COLO829 (cell line): ENCODE results near the gene TFF3.

ENCODE experiments used
- DNase-seq: peaks from one replicate; pipeline ENCODE4 v3.0.0; 2012; ENCODE audit warnings: low spot score

Gene TFF3

DNA sequence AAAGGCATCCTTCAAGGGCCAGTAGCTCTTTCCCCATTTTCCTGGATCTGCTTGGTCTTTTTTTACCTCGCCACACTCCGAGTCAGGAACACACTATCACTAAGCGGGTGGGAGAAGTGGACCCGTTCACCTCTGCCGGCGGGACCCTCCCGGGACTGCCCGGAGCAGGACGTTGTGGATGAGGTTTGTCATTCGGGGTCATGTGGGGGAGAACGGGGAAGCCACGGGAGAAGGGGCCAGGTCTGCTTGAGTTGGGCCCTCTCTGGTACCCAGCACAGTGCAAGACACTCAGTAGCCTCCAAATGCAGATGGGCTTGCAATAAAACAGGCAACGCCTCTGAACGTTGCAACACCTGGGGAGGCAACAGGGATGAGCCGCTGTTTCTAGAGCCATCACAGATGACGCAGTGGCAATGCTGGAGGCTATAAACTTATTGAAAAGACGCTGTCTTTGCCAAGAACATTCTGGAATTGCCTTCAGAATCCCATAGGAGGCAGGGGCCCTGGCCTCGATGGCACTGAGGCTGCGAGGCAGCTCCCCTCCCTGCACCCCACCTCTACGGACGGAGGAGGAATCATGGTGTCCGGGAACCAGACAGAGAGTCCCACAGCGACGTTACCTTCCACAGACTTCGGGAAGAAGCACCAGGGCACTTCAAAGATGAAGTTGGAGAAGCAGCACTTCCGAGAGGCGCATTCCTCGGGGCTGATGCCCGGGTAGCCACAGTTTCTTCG lies 31.8 kb upstream of the TFF3 start:
- no peak for DNase-seq

DNA sequence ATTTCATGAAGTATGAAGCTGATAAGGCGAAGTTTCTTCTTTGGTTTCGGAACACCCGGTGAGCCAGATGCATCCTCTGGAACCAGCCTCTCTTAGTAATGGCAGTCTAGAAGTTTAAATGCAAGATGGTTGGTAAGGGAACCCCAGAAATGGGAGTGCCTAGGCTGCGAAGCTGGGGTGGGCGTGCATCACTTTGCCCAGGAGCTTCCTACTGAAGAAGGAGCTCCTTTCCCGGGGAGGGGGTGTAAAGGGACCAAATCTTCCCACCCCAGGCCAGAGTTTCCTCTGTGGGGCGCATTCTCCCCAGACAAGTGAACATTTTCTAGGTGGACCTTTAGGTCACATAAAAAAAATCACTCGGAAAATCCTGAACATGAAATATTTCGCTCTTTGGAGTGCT lies 31.2 kb upstream of the TFF3 start:
- DNase-seq = no peak

DNA sequence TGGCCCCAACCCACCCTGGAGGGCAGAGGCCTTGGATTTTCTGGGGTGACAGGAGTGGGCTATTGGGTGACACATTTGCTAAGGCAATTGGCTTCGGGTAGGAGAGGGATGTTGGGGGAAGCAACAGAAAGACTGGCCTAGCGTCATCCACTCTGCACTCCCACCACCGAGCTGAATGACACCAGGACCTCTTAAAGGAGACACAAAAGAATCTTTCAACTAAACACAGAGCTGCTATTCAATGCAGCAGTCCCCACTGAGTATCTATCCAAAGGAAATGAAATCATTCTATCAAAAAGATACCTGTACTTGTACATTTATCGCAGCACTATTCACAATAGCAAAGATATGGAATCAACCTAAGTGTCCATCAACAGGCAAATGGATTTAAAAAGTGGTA lies 29.4 kb upstream of the TFF3 start:
- DNase-seq = no peak

DNA sequence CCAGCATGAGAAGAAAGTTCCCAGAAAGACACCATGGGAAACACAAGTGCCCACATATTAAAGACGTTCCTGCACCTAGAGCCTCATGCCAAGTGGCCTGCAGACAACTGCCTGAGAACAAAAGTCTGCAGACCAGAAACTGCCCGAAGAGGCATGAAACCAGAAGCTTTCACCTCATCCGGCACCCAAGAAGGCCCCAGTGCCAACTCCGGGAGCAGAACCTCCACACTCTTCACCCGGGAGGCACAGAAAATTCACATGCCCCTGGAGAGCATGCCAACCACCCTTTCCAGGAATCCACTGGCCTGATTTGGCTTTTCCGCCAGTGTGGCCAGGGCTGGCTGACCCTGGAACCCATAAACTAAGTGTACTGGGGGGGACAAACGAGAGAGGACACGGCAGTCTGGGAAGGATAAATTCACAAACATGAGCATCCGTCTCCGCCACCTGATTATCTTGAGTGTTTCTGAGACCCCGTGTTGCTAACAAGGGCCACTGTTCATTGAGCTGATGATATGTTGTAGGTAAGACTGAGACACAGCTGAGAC lies 28.8 kb upstream of the TFF3 start:
- no peak for DNase-seq

DNA sequence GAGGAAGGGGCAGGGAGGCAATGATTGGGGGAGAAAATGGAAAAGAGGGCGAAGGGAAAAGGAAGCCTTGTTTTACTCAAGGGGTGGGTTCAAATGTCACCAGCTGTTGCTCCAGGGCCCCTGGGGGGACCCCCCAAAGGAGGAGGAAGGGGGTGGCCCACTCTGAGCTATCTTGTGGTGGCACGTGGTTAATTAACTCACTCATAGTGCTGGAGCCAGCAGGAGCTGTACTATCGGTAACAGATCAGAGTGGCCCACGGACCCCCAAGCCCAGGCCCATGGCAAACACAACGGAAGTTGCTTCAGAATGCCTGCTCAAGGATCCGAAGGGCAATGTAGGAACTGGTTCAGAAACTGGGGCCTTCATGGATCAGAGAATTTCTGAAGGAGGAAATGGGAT lies 28.3 kb upstream of the TFF3 start:
- DNase-seq = no peak

DNA sequence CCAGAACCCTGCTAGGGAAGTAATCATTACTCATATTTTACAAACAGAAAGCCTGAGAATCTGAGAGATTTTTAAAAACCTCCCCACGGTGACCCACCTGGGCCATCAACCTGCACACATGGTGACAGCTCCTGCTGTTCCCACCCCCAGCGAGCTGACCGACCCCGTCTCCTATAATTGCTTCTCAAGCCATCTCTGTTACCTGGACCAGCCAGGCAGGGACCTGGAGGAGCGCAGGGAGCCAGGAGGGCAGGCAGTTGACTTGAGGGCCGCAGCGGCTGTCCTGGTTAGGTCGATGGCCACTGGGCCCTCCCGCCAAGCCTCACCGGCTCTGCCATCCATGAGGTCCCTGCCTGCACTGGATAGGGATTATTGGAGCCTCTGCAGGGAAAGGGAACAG lies 27.9 kb upstream of the TFF3 start:
- DNase-seq = no peak

DNA sequence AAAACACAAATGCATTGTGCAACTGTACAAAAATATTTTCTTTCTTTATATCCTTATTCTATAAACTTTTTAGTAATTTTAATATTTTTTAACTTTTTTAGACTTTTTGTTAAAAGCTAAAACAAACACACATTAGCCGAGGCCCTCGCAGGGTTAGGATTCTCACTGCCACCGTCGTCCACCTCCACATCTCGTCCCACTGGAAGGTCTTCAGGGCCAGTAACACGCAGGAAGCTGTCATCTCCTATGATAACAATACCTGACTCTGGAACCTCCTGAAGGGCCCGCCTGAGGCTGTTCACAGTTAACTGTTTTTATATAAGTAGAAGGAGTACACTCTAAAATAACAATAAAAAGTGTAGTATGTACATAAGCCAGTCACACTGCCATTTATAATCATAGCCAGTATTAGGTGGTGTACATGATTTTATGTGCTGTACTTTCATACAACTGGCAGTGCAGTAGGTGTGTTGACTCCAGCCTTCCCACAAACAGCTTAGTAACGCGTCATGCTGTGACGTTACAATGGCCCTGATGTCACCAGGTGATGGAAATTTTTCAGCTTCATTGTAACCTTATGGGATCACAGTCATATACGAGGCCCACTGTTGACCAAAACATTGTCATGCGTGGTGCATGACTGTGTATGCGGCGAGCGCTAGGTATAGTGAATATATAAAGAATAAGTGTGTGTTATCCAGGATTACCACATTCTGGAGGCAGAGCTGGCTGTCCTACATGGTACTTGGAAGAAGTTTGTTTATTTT lies 26.8 kb upstream of the TFF3 start:
- DNase-seq = no peak

DNA sequence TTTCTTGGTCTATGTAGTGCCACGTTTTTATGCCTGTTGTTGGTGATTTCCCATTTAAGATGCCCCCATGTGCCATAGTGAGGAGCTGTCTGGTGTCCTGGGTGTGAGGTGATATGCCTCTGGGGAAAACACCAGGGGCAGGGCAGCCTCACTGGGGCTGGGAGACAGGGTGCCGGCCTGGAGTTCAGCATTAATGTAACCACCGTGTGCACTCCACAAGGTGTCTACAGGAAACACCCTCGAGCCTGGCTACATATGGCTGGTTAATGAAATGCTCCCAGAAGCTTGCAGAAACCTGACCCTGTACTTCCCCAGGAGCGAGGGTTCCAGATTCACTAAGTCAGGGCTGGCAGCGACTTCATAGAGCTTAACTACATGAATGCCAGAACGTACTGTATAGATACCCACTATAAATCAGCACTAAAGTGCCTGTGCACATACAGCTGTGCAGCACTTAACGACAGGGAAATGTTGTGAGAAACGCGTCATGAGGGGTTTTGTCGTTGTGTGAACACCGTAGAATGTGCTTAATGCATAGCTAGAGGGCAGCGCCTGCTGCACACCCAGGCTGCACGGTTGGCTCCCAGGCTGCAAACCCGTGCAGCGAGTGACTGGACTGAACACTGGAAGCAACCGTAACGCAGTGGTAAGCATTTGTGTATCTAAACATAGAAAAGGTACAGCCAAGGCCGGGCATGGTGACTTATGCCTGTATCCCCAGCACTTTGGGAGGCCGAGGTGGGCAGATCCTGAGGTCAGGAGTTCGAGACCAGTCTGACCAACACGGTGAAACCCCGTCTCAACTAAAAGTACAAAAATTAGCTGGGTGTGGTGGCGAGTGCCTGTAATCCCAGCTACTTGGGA lies 25.2 kb upstream of the TFF3 start:
- DNase-seq = no peak

DNA sequence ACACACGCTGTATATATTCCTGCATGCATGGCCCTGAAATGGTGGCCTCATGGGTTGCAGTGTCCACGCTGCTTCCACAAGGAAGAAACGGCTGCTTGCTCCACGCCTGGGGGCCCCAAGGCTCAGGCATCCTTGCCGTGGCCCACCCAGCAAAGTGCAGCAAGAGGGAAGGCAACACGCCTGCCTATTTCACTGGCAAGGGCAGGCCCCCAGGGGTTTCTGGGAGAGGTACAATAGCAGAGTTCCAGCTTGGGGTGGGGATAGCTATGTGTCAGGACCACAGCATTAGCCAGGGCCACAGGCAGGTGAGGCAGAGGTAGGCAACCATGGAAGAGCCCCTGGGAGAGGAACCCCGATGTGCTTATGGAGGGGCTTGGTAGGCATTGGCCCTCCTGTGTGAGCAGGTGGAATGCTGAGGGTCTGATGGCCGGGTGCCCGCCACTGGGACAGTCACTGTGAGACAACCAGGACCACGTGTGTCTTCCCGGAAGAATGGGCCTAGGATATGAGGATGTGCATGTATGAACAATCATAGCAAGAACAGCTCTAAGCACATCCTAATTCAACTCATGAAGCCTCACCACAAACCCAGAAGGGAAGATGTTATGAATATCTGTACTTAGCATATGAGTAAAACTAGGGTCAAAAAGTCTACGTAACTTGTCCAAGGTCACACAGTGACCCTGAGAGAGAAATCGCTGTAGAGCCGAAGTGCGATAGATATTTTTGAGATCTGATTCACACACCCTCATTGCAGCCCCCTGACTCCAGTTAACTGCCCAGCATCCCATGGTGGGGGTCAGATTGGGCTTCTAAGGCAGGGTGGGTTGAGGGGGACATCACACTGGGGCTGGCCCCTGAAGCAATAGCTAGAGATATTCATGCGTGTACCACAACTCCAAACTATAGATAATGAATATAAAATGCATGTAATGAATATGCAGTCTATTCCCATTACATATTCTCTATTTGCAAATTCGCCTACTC lies 23.8 kb upstream of the TFF3 start:
- DNase-seq = no peak

DNA sequence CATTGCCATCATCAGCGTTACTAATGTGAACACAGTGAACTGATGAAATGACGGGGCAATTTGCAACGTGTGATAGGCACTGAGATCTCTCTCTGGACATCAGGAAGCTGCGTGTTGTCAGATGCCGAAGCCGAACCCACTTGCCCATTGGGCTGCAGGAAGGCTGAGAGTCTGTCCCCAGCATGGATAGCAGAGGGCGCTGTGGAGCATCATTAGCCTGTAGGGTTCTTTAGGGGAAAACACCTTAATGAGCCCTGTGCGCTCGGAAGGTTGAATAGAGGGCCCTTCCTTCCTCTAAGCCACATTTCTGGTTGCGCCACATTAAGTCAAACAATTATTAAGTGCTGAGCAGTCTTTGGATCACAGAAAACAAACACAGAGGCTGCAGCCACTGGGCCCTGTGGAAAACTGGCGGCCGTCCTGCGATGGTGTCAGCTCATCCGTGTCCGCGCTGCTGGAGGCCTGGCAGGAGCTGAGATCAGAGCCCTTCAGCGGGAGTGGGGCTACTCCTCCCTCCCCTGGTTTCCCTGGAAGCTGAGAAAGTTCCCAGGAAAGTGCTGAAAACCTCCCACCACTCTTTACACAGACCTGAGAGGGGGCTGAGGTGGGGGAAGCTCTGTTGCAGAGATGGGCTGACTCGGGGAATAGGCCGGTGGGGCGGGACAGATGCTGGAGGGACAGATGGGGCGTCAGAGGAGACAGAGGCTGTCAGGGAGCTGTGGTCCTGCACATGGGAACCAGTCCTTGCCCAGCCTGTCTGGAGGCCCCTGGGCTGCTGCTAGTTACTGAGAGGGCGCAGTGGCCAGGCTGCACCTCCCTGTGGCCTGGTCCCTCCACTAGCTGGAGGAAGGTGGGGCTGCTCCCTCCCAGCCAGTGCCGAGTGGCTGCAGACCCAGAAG lies 22.9 kb upstream of the TFF3 start:
- DNase-seq = no peak

DNA sequence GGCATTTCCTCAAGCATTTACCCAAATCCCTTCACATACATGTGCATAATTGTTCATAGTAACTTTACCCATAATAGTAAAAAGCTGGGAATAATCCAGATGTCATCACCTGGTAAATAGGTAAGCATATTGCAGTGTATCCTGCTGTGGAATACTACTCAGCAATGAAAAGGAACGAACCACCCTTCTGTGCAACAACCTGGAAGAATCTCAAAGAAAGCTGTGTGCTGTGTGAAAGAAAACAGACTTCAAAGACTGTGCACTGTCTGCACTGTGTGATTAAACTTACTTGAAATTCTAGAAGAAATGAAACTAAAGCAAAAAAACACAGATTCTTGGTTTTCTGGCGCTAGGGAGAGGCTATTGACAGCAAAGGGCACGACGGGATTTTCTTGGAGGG lies 22.1 kb upstream of the TFF3 start:
- no peak for DNase-seq

DNA sequence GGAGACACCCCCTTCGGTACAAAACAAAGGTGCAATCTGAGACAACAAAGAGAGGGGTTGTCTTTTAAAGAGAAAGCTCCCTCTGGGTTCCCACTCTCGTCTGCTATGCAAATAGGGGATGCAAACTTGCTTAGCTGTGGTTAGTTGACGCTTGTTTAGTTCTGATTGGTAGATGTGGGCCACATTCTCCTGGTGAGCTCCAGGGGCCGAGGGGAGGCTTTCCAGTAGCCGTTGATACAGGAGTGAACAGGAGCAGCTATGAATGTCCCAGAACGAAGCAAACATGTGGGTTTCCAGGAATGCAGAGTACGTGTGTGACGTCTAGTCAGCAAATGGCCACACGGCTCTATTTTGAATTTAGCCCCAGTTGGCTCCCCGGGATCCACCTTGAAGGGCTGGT lies 20.8 kb upstream of the TFF3 start:
- no peak for DNase-seq

DNA sequence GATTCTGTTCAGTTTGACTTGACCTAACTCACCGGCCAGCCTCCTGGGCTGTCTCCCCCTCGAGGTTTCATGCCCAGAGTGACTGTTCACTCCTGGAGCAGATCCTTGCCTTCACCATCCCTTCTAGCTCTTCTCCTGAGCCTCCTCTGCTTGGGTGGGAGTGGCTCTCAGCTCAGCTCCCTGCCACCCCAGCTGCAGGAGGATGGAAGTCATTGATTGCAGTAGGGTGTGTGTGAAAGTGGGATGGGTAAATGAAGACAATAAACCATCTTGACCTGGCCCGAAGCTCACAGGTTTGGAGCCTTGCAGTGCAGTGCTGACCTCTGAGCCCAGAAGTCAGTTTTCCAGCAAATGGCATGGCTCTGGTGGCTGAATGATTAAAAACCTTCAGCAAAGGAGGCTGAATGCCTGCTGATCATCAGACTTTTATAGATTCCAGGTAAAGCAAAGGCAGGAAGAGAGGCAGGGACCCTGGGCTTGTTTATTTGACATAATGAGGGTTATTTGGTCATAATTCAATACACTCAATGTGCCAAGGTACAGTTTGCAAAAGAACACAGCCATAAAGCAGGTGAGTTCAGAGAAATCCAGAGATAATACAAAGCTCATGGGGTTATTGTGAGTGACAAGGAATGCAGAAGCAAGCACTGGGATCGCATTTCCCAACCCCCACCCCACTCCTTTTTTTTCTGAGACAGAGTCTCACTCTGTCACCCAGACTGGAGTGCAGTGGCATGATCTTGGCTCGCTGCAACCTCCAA lies 17.5 kb upstream of the TFF3 start:
- DNase-seq = no peak

DNA sequence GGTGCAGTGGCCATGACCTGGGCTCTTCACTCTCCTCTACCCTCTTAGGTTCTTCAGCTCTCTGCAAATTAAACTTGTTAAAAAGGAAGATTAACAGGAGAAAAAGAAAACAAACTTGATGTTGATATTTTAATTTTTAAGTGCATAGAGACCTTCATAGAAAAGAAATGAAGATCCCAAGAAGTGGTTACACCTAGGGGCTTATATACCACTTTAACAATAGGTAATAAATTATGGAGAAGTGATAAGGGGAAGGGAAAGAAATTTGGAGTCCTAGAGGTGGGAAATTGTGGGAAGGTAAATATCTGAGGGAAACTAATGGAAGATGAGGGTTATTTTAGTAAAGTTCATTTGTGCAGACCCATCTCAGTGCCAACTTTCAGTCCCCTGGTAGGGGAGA lies 16.5 kb upstream of the TFF3 start:
- no peak for DNase-seq

DNA sequence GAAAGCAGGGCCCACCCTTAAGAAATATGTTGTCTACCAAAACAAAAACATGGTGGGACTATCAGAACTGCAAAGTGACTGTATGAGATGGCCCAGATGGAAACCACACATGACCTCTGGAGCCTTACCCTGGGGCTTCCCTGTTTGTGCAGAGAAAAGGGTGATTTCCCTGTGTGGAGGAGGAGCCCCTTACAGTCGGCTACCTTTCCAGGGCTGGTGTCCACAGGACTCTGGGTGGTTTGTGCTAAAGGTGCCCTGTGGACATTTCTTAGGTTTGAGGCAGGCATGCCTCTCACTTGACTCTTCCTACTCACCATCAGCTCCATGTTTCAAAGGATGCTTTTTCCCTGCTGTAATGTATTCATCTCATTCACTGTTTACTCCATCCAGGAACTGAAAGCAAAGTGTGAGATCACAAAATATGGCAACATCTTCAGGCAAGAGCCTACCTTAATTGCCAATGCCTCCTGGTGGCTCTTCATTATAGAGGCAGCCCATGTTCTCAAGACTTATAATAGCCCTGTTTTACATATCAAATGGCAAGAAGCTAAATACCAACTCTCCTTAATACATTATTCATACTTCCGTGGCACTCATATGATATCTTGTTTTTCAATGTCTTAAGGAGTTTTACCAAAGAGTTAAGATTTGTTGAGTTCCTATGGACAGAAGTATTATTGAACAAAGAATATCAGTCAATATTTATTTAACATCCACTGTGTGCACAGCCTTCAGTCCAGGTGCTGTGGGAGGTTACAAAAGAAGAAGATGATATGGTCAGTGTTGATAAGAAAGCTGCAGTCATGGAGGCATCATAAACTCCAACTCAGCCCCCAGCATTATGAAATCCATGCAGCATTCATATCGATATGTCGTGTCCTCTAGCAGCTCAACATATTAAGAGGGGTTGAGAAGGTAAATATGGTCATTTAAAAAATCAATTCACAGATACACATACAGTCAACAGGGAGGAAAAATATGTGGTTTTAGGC lies 15.5 kb upstream of the TFF3 start:
- no peak for DNase-seq

DNA sequence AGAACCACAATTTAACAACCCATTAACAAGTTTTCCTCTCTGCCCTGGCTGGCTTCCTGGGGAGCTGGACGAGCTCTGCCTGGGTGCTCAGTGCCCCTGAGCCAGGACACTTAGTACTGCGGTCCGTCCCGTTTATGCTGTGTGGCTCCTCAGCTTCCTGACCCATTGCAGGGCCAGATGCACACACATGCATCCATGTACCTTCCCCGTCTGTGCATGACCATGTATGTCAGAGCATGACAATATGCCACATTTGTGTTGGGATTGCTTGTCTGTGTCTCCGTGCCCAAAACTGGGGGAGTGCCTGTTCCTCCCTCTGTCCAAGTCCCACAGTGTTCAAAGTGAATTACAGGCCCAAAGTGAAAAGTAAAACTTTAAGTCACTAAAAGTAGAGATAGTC lies 9.7 kb upstream of the TFF3 start:
- no peak for DNase-seq

DNA sequence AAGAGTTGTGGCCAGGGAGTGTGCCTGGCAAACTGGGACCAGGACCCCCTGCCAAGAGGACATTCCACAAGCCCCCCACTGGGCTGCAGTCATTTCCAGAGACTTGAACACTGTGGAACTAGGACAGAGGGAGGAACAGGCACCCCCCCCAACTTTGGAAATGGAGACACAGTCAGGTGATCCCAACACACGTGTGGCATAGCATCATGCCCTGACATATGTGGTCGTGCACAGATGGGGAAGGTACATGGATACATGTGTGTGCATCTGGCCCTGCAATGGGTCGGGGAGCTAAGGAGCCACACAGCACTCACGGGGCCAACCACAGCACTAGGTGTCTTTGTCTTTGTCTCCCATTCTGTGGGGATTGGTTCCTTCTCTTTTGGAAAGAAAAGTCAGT lies 6.6 kb upstream of the TFF3 start:
- no peak for DNase-seq

DNA sequence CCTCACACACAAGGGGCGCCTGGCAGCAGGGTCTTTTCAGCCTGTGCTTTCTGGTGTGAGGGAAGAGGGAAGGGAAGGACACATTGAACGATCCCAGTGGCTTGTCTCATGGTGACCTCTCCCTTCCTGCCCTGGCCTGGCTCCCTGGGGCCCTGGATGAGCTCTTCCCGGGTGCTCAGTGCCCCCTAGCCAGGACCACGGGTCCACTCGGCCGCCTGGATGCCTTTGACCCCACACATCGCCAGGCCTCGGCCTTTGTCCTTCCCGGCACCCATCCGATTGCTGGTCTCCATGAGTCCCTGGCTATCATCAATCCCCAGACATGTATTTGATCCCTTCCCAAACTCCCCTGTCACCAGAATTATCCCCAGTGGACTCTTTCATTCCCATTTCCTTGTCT lies 6.0 kb upstream of the TFF3 start:
- DNase-seq = no peak
